Testis (tissue), 3 donors: ENCODE data around the gene DNAJB6. TPM values are rescaled to one million over a fixed set of nuclear protein-coding genes. Genes with fewer than 3 reads are reported as not detected.

Experiments used
- DNase-seq: peaks from one replicate; pipeline ENCODE4 v3.0.0-alpha.2; 2019
- H3K27ac ChIP-seq, 2 donors: fragments of 200-600 bp; sonication (generic); one replicate each; pipeline ENCODE4 v1.5.1; 2019
- H3K27me3 ChIP-seq: fragments of 200-600 bp; sonication (generic); one replicate; pipeline ENCODE4 v1.5.1; 2019
- H3K36me3 ChIP-seq: fragments of 200-600 bp; sonication (generic); one replicate; pipeline ENCODE4 v1.5.1; 2017; ENCODE audit warnings: low read depth; ENCODE audit errors: missing control alignments
- H3K4me1 ChIP-seq: fragments of 200-600 bp; sonication (generic); one replicate; pipeline ENCODE4 v1.5.1; 2019
- H3K4me3 ChIP-seq, 2 donors: fragments of 200-600 bp; sonication (generic); one replicate each; pipeline ENCODE4 v1.5.1; 2017 to 2019
- H3K9me3 ChIP-seq: fragments of 200-600 bp; sonication (generic); one replicate; pipeline ENCODE4 v1.5.1; 2017
- CTCF ChIP-seq, 3 experiments: fragments of 450-650 bp in 2 of 3; fragments of 200-600 bp in 1 of 3; sonication (generic) in 1 of 3; IDR thresholded peaks; one replicate each; pipeline ENCODE4 v1.5.1; 2016 to 2019; ENCODE audit warnings: antibody characterized with exemption in 3 of 3, mild to moderate bottlenecking in 2 of 3, moderate library complexity in 1 of 3
- POLR2A ChIP-seq: fragments of 450-650 bp; IDR thresholded peaks from one replicate; pipeline ENCODE4 v1.6.1; 2017; ENCODE audit warnings: antibody characterized with exemption, mild to moderate bottlenecking, moderate library complexity
- WGBS, 2 donors: methylation state at CpG; one replicate each; pipeline ENCODE4 v1.1.5; 2018; 5-methylcytosine and 5-hydroxymethylcytosine counted together
- intact Hi-C: fragments of 100-400 bp; cut with DNase I; formaldehyde crosslinking; loops from one replicate; pipeline ENCODE4 v1.15.1; 2023; ENCODE audit warnings: low total_unique reads
- polyA plus RNA-seq: library from polyadenylated mRNA; stranded (reverse); fragments of 350-450 nt; fragmentation: Illumina TruSeq; extraction: RNeasy Lipid Tissue Mini Kit (QIAGEN cat#74804); gene quantifications from one replicate; pipeline ENCODE4 v1.2.3, GENCODE V29; 2014; ENCODE audit warnings: low read depth, low replicate concordance; ENCODE audit not compliant: insufficient read depth
- total RNA-seq, 2 donors: library from RNA; depleted of rRNA; stranded (reverse); fragments of >200 nt; gene quantifications; one replicate each; pipeline ENCODE4 v1.2.3, GENCODE V29; 2016

Gene DNAJB6
- total and polyA plus RNA-seq, 3 donors from 2014 or later = 154 to 262 (median 172) TPM

GRCh38 chr7:157377436-157378124, 40.8 kb downstream of the DNAJB6 start:
- 81 to 90% methylated on average over 9 to 11 of the region's 11 CpGs for WGBS, 2 donors
- TF ChIP-seq POLR2A (no peak), CTCF (IDR thresholded peaks at IDR 0.05) (no peak)
- Histone ChIP-seq H3K27me3 (no peaks in the 10 kb centered on the region), H3K27ac (no peak overlapping the region), H3K4me3 (no peak overlapping the region), H3K36me3 (no peaks in the 10 kb centered on the region), H3K9me3 (no peaks in the 10 kb centered on the region), H3K4me1 (peaks cover 30% of the 10 kb centered on the region)
- DNase-seq = no peak
- intact Hi-C loops = no loop called here

- no peaks in the 10 kb centered on the region for H3K9me3 ChIP-seq
- H3K27ac ChIP-seq = no peak overlapping the region
- peaks cover 30% of the 10 kb centered on the region for H3K4me1 ChIP-seq
- H3K36me3 ChIP-seq = no peaks in the 10 kb centered on the region
- no peak for TF ChIP-seq CTCF (IDR thresholded peaks at IDR 0.05)
- no peak for TF ChIP-seq POLR2A
- DNase-seq = no peak
- H3K4me3 ChIP-seq = no peak overlapping the region
- WGBS, 2 donors = 94 to 95% methylated on average over 16 of the region's 16 CpGs
- no peaks in the 10 kb centered on the region for H3K27me3 ChIP-seq
- intact Hi-C loops = no loop called here
These were observed 41.6 kb downstream of the DNAJB6 start for GRCh38 chr7:157378390-157378789.

GRCh38 chr7:157379493-157379892, 42.7 kb downstream of the DNAJB6 start:
- Histone ChIP-seq H3K4me1 (peaks cover 30% of the 10 kb centered on the region), H3K27me3 (no peaks in the 10 kb centered on the region), H3K36me3 (no peaks in the 10 kb centered on the region), H3K9me3 (no peaks in the 10 kb centered on the region), H3K27ac (peak overlapping the region; percentile 12 to 75), H3K4me3 (no peak overlapping the region)
- WGBS, 2 donors = 90 to 93% methylated on average over 1 of the region's 1 CpG
- intact Hi-C loops = no loop called here
- TF ChIP-seq CTCF (IDR thresholded peaks at IDR 0.05) (no peak), POLR2A (no peak)
- no peak for DNase-seq

GRCh38 chr7:157380416-157380815, 43.6 kb downstream of the DNAJB6 start:
- TF ChIP-seq POLR2A = no peak
- TF ChIP-seq CTCF (IDR thresholded peaks at IDR 0.05) = no peak
- no peaks in the 10 kb centered on the region for H3K36me3 ChIP-seq
- no peaks in the 10 kb centered on the region for H3K9me3 ChIP-seq
- no peak overlapping the region for H3K4me3 ChIP-seq
- peak overlapping the region; percentile 41 to 75 for H3K27ac ChIP-seq
- 39 to 49% methylated on average over 7 of the region's 7 CpGs for WGBS, 2 donors
- intact Hi-C loops = no loop called here
- H3K4me1 ChIP-seq = peaks cover 30% of the 10 kb centered on the region
- DNase-seq = no peak
- H3K27me3 ChIP-seq = no peaks in the 10 kb centered on the region

GRCh38 chr7:157383868-157384267, 47.1 kb downstream of the DNAJB6 start:
- DNase-seq = no peak
- Histone ChIP-seq H3K9me3 (no peaks in the 10 kb centered on the region), H3K4me1 (peaks cover 34% of the 10 kb centered on the region), H3K27ac (peak overlapping the region in 1 of 2 donors; percentile 75), H3K36me3 (no peaks in the 10 kb centered on the region), H3K4me3 (no peak overlapping the region), H3K27me3 (no peaks in the 10 kb centered on the region)
- intact Hi-C loops = no loop called here
- 87 to 90% methylated on average over 5 of the region's 5 CpGs for WGBS, 2 donors
- TF ChIP-seq POLR2A = no peak
